AG08395 (cell line): ENCODE data around the gene COL27A1.

Experiments
- DNase-seq: peaks from one replicate; pipeline ENCODE4 v3.0.0; 2012; ENCODE audit warnings: mixed read lengths, low spot score

The COL27A1 gene

GRCh38 chr9:114287763-114288192 lies 132.4 kb downstream of the COL27A1 start:
- DNase-seq: peak; percentile 20

- peak; percentile 62 for DNase-seq
Observed at GRCh38 chr9:114288193-114289091, 133.1 kb downstream of the COL27A1 start.

DNA sequence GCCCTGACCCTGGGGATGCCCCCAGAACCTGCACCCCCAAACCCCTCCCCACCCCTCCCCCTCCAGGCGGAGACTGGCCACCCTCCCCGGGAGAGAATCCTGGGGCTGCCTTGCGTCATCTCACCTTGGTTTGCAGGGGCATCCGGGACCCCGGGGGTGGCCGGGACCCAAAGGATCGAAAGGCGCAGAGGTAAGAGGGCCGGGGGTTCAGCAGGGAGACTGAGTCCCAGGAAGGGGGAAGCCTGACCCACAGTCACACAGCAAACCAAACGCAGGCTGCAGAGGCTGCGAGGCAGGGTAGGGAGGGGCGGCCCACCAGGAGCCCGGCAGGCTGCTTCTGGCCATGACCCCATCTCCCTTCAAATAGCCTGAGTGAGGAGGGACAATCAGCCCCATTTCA lies 133.8 kb downstream of the COL27A1 start:
- no peak for DNase-seq

DNA sequence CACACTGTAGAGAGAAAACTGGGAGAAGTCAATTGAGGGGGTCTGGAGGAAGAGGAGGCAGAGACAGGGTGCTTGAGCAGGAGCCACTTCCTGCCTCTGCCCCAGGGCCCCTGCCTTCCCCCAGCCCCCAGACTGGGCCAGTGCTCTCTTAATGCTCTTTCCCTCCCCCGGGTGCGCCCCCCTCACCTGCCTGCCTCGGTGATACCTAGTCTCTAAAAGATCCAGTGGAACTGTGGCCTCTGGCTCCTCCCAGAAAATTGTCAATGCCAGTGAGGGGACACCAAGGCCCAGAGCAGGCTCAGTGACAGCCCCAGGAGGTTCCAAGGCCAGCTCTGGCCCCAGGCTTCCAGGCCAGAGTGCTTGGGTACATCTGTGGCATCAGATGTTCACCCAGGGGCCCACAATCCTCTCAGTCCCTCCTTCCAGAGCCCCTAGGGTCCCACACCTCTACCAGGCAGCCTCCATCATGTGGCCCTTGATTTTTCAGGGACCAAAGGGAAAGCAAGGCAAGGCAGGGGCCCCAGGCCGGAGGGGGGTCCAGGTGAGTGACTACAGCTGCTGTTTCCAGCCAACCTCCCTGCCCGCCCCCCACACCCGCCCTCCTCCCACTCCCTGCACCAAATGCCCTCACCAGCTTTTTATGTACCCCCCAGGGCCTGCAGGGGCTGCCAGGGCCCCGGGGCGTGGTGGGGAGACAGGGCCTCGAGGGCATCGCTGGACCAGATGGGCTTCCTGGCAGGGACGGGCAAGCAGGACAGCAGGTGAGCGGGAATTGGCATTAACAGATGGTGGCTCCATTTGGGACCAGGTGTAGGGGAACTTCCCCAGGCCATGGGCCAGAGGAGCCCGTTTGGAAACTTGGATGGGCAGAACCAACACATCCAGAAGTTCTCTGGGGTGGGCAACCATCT lies 134.5 kb downstream of the COL27A1 start:
- no peak for DNase-seq

DNA sequence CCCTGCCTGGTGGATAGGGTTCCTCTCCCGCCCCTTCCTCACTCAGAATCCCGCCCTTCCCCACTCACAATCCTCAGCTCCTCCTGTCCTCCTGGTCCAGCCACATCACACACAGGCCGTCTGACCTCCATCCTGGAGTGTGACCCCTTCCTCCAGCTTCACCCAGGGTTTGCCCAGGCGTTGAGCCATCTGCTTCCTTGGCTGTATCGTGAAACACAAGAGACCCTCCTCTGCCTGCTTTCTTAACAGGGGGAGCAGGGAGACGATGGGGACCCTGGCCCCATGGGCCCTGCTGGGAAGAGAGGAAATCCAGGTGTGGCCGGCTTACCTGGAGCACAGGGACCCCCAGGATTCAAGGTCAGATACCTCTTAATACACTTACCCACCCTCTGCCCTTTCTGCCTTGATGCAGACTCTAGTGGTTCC lies 135.2 kb downstream of the COL27A1 start:
- no peak for DNase-seq

DNA sequence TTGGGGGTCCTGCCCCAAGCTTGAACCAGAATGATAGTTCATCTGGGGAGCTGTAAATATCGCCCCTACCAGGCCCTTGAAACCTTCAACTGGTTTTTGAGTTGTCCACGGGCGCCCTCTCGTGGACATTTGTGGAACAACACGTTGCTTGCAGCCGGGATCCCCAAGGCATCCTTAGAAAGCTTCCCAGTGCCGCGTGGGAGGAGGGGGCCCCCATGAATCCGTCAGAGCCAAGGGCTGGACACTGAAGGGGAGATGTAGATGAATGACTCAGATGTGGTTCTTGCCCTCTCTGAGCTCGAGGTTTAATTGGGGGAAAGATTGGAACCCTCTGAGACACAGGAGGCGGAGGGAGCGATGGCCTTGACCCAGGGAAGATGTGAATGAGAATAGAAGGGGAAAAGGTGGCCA lies 135.7 kb downstream of the COL27A1 start:
- peak; percentile 69 for DNase-seq

DNA sequence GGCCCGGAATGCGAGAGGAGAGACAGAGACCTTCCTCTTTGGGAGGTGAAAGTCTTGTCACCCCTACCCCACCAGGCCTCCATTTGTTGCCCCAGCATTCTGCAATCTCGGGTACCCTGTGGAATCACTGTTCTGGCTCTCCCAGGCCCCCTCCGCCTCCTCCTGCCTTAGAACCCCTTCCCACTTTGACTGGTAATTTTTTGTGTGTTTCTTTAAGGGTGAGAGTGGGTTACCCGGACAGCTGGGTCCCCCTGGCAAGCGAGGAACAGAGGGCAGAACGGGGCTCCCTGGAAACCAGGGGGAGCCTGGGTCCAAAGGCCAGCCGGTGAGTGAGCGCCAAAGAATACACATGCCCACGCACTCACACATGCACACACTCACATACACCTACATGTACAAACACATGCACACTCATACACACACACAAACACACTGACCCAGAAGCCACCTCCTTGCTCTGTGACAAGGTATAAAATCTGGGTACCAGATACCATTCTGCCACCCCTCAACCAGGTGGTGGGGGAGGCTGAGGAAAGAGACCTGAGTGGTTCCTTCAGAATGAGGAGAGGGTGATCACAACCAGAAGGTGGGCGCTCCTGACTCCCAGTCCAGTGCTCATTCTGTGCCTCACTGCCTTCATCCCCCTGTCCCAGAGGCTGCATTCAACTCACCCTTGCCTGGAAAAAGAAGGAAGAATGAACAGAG lies 136.7 kb downstream of the COL27A1 start:
- no peak for DNase-seq

- DNase-seq: no peak
Observed at GRCh38 chr9:114294664-114295063, 139.3 kb downstream of the COL27A1 start.

GRCh38 chr9:114296338-114296737 lies 141.0 kb downstream of the COL27A1 start:
- DNase-seq: no peak

- no peak for DNase-seq
Observed at GRCh38 chr9:114299286-114300152, 144.2 kb downstream of the COL27A1 start.

DNA sequence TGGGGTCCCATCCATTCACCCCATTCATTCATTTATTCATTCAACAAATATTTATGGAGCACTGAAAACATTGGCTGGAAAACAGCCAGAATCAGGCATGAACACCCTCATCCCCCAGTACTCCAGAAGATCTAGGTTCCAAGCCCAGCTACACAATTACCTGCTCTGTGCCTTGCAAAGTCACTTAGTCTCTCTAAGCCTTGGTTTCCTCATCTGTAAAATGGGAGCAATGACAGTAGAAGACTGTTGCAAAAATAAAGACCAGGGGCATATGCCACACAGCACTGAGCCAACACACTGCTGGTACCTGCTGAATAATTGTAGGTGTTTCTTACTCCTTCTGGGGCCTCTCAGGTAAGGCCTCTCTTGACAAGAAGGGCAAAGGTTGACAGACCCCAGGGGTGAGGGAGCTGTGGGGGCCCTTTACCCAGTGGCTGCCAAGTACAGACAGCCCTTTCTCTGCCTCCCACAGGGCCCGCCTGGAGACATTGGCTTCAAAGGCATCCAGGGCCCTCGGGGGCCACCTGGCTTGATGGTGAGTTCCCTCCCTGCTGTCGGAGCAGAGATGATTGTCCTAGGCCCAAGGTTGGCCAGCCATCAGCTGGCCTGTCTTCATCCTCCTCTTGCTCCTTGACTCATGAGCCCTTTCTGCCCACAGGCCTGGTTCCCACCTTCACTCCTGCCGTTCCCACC lies 145.0 kb downstream of the COL27A1 start:
- no peak for DNase-seq

GRCh38 chr9:114300846-114301797 lies 145.8 kb downstream of the COL27A1 start:
- DNase-seq: no peak

GRCh38 chr9:114301798-114302565 lies 146.6 kb downstream of the COL27A1 start:
- DNase-seq: no peak

GRCh38 chr9:114302727-114303126 lies 147.4 kb downstream of the COL27A1 start:
- DNase-seq: no peak

DNA sequence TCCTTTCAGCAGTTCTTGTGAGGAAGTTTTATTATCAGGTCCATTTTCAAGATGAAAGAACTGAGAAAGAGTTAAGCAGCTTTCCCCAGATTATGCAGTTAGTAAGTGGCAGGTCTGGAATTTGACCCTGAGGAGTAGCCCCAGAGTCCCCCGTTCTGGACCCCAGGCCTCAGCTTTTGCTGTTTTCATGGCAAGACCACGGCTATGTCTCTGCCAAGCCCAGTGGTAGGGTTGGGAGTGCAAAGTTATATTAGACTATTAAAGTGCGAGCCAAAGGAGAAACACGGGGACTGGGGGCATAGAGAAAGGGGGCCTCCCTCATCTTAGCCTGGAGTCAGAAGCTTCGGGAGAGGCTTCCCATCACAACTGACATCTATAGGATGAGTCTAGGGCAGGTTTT lies 148.2 kb downstream of the COL27A1 start:
- DNase-seq: no peak

DNA sequence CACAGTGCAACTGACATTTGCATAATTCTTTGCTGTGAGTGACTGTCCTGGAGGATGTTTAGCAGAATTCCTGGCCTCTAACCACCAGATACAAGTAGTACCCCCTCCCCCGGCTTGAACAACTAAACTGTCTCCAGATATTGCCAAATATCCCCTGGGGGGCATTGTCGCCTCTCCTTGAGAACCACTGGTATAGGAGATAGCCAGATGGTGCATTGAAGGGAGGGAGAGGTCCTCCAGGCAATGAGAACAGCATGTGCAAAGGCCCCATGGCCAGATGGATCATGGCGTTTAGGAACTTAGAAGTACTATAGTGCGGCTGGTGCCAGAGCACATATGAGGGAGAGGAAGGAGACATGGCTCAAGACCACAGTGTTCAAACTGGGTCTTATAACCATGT lies 148.6 kb downstream of the COL27A1 start:
- DNase-seq: no peak

DNA sequence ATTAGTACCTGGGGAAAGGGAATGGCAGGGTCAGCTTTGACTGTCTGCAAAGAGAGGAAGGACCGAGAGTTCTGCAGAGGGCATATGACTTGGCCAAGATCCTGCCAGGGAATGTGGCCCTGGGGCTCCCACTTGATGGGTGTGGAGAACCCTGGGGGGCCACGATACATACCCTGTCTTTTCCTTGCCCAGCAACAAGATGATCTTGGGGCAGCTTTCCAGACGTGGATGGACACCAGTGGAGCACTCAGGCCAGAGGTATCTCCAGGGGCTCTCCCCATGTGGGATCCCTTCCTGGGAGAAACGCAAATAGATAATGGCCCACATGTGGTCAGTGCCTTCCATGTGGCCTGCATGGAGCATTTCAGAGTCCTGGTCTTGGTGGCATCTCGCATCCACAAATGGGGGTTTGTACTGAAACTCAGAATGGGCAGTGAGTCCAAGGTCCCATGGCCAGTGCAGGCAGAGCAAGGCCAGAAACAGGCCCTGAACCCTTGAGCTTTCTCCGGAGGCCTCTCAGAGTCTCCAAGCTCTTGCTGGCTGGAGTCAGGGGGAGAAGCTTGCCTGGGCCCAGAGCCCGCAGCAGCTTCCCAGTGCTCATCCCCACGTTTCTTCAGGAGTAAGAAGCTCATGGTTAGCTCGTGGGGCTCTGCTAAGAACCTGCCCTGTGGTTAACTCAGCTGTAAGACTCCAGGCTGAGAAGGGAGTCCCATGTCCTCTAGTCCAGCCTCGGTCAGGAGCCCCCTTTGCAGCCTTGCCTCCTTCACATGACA lies 149.3 kb downstream of the COL27A1 start:
- DNase-seq: no peak

DNA sequence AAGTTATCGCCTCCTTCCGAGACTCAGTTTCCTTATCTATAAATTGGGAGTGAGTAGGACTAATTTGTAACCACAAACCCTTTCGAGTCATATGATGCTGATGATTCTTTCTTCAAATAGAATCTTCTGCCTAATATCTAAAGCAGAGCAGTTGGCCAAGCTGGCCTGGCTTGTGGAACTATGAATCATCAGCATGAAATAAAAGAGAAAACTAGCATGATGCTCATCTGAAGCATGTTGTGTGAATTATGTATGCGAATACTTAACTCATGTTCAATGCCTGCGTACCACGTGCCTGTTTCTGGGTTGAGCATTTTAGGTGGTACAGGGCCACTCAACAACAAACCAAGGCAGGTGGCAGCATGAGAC lies 152.5 kb downstream of the COL27A1 start:
- peak; percentile 35 for DNase-seq
